GM18526 (cell line): ENCODE results near the gene NUP42.

Experiments used
- POLR2A ChIP-seq: IDR thresholded peaks from 3 replicates; pipeline ENCODE4 v1.6.1; 2011; ENCODE audit not compliant: insufficient read length; ENCODE audit errors: extremely low read depth

NUP42 gene

DNA sequence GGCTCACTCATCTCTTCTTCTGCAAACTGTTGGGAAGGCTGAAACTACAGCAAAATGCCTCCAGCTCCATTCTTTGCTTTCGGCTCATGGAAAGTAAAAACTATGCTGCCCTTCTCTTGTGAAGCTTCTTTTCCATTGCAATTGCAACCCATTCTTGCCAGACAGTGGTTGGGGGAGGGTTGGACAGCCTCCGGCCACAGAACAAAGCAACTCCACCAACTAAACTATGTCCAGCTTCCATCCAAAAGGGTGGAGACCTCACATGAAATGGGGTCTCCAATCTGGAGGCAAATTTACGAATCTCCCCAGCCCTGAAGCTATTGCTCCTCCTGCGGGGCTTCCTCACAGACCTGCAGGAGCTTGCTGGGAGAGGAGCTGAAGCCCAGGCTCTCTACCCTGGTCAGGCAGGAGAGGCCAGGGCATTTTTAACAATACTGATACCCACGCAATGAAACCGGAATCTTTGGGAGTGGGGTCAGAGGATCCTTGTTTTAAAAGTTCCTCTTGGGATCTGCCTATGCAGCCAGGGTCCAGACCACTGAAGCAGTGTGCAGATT lies 65.3 kb downstream of the NUP42 start:
- no peak for TF ChIP-seq POLR2A

DNA sequence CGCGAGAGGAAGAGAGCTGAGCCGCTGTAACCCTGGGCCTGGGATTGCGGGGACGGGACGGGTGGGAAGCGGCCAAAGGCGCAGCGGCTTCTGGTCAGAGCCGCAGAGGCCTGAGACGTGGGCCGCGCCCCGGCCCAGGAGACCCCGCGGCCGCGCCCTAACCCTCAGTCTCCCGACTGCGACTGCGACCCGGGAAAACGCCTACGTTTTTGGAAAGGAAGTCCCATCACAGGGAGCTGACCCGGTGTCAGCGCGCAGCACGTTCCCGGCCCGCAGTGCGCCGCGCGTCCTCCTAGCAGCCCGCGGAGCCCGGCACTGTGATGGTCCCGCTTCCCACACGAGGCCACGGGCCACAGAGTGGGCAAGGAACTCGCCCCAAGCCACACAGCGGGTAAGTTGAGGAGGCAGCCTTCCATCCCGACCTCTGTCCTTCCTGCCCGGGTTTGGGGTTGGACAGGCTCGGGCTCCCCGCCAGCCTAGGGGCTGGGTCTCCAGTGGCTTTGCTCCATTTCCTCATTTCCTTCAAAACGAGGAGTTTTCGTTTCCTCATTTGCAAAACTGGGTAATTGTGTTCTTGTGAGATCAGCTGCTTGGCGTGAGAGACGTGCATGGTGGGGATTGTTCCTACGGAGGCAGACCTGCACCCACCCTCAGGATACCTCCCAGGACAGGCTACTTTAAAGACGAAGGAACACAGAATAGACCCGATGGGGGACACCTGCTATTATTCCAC lies 65.9 kb downstream of the NUP42 start:
- no peak for TF ChIP-seq POLR2A

DNA sequence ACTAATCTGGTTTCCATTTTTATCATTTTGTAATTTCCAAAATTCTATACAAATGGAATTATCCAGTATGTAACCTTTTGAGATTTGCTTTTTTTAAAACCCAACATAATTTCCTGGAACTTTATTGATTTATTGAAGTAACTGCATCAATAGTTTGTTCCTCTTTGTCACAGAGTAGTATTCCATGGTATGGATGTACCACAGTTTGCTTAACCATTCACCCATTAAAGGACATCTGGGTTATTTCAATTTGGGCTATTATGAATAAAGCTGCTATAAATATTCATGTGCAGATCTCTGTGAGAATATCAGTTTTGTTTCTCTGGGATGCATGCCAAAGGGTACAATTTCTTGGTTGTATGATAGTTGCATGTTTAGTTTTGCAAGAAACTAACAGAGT lies 67.6 kb downstream of the NUP42 start:
- no peak for TF ChIP-seq POLR2A
